Measurements from ENCODE around the gene ANXA6.

The ANXA6 gene

DNA sequence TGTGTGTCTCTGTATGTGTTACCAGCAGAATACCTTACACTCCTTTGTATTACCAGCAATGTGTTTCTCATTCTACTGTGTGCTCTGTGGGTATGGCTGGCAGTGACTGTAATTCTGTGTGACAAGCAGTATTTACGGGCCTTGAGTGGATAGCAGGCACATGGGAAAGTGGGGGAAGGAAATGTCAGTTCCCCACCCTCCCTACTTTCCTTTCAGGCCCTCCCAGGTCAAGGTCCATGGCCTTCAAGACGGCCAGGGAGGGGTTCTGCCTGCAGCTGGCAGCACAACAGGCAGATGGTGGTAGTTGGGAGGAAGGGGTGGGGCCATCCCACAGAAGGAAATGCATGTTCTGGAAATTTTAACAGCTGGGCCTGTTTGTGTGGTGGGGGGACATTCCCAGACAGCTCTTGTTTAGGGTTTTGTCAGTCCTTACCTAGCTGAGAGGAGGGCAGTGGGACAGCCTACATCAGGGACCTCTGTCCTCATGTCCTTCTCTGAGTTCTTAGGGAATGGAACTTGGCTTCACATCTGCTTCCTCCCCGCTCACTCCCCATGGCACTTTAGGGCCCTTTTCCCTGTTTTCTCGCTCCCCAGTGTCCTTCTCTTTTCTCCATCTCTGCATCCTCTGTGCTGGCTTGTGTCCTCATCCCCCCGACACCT, 62.1 kb downstream of the ANXA6 start:
- peaks cover 9% of the 10 kb centered on the region for H3K27me3 Mint-ChIP-seq
- peak overlapping the region in 1 of 2 donors; percentile 5 for H3K4me3 Mint-ChIP-seq
- peak overlapping the region; percentile 10 to 69 for H3K27ac Mint-ChIP-seq
- ATAC-seq, result no peak
- no peak for DNase-seq
- H3K9me3 Mint-ChIP-seq, result no peaks in the 10 kb centered on the region
- H3K4me1 Mint-ChIP-seq, result peaks cover 93% of the 10 kb centered on the region

DNA sequence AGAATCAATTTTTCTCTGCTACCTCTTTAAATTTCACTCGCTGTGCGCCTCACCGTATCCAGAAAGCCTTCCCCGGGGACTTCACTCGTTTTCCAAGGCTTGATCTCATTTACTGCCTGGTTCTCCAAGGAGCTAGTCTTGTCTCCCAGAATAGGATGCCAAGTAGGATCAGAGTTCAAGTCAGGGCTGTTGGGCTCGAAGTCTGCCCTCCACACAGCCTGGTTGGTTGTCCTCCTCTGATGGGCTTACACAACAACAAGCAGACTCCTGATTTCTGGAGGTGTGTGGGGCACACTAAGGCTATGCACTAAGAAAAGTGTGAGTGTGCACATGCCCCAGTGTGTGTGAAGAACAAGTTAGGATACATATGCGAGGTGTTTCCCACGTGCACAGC, 62.7 kb downstream of the ANXA6 start:
- Mint-ChIP-seq H3K27ac (peak overlapping the region in 1 of 2 donors; percentile 3), H3K4me3 (peak overlapping the region; percentile 61 to 72), H3K9me3 (no peaks in the 10 kb centered on the region), H3K27me3 (peaks cover 9% of the 10 kb centered on the region), H3K4me1 (peaks cover 87% of the 10 kb centered on the region)
- ATAC-seq, result no peak
- DNase-seq, result no peak

DNA sequence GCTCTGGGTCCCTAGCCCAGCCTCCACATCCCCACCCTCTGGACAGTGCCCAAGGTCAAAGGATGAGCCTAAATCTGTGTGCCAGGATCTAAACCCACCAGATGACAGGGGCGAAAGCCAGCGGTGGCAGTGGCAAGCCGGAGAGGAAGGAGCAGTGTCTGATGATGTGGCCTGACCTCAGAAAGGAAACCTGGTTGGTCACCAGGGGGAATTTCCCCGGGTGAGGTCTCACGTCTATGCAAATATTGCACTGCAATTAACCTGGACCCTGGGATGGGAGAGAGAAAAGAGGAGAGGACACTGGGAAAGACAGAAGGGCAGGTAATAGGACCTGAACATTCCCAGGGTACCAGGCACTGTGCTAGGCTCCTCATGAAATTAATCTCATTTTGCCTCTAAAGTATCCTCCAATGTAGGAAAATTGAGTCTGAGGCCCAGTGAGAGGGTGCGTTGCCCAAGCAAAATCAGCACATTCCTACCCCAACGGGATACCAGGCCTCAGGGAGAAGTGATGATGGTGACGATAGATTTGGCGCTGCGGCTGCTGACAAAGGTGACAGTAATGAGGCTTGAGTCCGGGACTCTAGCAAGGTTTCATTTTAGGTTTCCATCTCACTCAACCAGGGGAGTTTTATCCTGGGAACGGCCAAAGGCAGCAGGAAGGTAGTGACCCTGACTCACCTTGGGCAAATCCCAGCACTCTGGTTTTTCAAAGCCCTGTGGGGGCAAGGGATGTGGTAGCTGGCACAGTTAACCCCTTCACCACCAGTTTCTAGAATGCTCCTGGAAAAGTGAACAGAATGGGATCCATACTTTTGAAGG, 63.3 kb downstream of the ANXA6 start:
- H3K4me1 Mint-ChIP-seq, result peaks cover 81% of the 10 kb centered on the region
- H3K27me3 Mint-ChIP-seq, result peaks cover 9% of the 10 kb centered on the region
- H3K27ac Mint-ChIP-seq, result peak overlapping the region in 1 of 2 donors; percentile 89
- ATAC-seq (peak; percentile 86), DNase-seq (peak; percentile 60 to 77)
- H3K9me3 Mint-ChIP-seq, result no peaks in the 10 kb centered on the region
- H3K4me3 Mint-ChIP-seq, result peak overlapping the region; percentile 61 to 72

DNA sequence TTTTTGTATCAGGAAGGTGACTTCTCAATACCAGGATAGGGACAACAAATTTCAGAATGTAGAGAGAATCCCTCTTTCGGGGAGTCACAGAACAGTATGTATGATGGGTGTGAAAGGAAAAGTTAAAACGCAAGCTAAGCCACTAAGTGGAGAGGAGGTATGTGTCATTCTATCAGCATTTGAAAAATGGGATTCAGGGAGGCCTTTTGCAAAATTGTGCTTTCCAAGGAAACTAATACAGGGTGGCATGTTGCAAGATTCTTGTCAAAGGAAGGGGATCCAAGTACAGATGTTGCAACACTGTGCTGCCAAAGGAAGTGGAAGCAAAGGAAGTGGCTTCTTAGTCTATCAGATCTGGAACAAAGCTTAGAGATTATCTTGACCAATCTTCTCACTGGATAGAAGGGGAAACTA, 64.1 kb downstream of the ANXA6 start:
- DNase-seq (no peak), ATAC-seq (peak; percentile 24)
- peaks cover 79% of the 10 kb centered on the region for H3K4me1 Mint-ChIP-seq

DNA sequence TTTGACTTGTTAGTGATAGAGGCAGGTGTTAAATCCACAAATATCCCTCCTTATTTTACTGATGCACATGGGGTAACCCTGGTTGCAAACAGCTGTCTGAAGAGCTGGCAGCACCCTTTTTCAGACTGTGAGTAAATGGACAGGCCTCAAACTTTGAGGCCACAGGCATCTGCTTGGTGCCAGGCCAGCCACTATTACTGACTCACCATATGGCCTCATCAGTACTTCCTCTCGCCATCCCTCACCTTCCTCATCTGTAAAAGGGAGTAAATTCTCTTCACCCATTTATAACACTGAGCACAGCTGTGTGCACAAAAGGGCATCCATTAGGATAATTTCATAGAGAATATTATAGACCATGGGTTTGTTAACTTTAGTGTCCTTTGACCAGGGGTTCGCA, 64.8 kb downstream of the ANXA6 start:
- Mint-ChIP-seq H3K27ac (no peak overlapping the region), H3K4me1 (peaks cover 77% of the 10 kb centered on the region), H3K9me3 (no peaks in the 10 kb centered on the region), H3K27me3 (peaks cover 9% of the 10 kb centered on the region), H3K4me3 (no peak overlapping the region)
- DNase-seq, result no peak
- ATAC-seq, result no peak

More for the DNA sequence above, 64.1 kb downstream of the ANXA6 start:
- Mint-ChIP-seq H3K4me3 (peak overlapping the region; percentile 60 to 72), H3K27me3 (peaks cover 9% of the 10 kb centered on the region), H3K9me3 (no peaks in the 10 kb centered on the region), H3K27ac (peak overlapping the region in 1 of 2 donors; percentile 89)

DNA sequence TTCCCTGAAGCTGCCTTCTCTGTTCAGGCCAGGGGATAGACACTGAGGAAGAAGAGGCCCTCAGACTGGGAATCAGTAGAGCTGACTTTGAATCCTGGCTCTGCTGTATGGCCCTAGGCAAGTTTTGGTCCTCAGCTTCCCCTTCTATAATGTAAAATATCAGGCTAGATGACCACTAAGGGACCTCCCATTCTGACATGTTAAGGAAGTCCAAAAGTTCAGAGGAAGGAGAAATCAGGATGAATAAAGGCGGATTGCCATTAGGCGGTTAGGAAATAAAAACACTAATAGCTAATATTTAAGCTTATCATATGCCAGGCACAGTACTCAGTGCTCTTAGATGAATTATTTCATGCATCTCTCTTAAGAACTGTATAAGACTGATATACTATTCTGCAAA, 67.9 kb downstream of the ANXA6 start:
- ATAC-seq (no peak), DNase-seq (no peak)
- Mint-ChIP-seq H3K27me3 (peaks cover 9% of the 10 kb centered on the region), H3K9me3 (no peaks in the 10 kb centered on the region), H3K4me3 (no peak overlapping the region), H3K4me1 (peaks cover 76% of the 10 kb centered on the region), H3K27ac (no peak overlapping the region)

DNA sequence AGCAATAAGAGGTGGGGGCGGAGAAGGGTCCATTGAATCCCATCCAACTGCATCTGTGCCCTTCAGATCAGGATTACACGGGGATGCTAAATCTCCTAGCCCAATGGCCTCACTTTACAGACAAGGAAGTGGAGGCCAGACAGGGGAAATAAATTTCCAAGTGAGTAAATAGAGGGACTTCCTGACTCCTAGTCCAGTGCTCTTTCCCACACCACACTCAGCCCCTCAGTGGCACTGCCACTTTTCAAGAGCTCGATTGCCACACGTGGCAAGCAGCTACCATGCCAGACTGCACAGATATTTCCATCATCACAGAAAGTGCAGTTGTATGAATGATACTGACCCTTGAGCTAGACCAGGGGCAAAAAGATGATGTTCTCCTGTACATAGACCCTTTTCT, 68.6 kb downstream of the ANXA6 start:
- H3K27ac Mint-ChIP-seq, result no peak overlapping the region
- no peak overlapping the region for H3K4me3 Mint-ChIP-seq
- no peaks in the 10 kb centered on the region for H3K9me3 Mint-ChIP-seq
- DNase-seq, result no peak
- ATAC-seq, result no peak
- peaks cover 76% of the 10 kb centered on the region for H3K4me1 Mint-ChIP-seq
- H3K27me3 Mint-ChIP-seq, result peaks cover 9% of the 10 kb centered on the region

DNA sequence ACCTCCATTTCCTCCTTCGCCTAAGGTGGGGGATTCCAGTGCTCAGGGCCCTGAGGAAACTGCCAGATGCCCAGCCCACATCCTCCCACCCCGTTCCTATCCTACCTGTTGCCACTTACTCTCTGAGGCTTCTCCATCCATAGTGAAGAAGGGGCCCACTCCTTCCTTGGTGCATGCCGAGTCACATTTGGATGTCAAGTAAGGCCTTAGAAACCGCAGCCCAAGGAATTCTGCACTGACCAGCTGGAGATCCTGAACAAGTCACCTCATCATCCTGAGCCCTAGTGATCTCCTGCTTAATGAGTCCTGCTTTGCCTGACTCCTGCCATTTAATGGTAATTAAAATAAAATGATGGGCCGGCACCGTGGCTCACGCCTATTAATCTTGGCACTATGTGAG, 70.1 kb downstream of the ANXA6 start:
- Mint-ChIP-seq H3K27ac (peak overlapping the region in 1 of 2 donors; percentile 54), H3K4me3 (peak overlapping the region; percentile 71 to 72), H3K4me1 (peaks cover 76% of the 10 kb centered on the region), H3K27me3 (peaks cover 9% of the 10 kb centered on the region), H3K9me3 (no peaks in the 10 kb centered on the region)
- DNase-seq (no peak), ATAC-seq (peak; percentile 11)

DNA sequence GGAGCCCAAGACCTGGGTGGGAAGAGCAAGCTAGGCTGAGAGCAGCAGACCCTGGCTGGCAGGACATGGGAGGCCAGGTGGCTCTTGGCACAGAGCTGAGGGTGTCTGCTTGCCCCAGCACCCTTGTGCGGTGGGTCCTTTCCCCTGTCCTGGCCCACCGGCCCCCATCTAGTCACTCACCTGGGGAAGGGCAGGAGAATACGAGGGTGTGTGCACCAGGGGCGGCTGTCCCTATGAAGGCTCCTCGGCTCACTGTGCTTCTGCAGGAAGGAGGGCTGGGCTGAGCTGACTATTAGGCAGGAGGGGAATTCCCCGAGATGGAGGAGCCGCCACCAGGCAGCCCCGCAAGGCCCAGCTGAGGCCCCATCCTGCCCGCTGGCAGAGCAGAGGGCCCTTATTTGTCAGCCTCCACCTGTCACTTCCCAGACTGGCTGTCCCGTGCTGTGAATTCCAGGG, 70.6 kb downstream of the ANXA6 start:
- Mint-ChIP-seq H3K27ac (peak overlapping the region in 1 of 2 donors; percentile 54), H3K4me1 (peaks cover 77% of the 10 kb centered on the region), H3K9me3 (no peaks in the 10 kb centered on the region), H3K27me3 (peaks cover 9% of the 10 kb centered on the region), H3K4me3 (peak overlapping the region; percentile 71 to 72)
- ATAC-seq (peak; percentile 92), DNase-seq (peak; percentile 65 to 74)

DNA sequence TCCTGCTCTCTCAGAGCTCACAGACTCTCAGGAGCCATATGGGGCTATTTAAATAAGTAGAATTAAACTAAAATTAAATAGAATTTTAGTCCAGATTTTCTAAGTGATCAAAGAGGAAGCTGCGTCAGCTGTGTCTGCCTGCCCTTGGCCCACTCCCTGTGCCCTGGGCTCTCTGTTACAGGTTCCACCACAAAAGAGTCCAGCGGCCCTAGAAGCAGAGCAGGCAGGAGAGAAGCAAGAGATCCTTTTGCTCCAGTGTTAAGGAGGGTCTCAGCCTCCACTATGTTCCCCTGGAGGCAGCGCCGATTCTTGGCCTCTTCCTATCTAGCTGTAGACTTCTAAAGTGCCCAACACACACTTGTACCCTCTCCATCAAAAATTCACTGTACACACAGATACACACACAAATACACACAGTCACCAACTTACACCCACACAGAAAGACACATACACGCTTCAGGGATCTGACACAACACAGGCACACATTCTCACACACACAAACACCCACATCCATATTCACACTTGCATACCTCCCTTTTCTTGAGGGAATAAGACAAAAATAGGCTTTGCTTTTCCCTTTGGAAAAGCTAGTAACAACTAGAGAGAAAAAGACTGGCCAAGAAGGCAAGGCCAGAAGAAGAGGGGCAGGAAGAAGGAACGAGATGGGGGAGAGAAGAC, 71.2 kb downstream of the ANXA6 start:
- DNase-seq (no peak), ATAC-seq (no peak)
- Mint-ChIP-seq H3K4me1 (peaks cover 71% of the 10 kb centered on the region), H3K27ac (peak overlapping the region; percentile 32 to 75), H3K4me3 (peak overlapping the region; percentile 74), H3K9me3 (no peaks in the 10 kb centered on the region), H3K27me3 (peaks cover 3% of the 10 kb centered on the region)

DNA sequence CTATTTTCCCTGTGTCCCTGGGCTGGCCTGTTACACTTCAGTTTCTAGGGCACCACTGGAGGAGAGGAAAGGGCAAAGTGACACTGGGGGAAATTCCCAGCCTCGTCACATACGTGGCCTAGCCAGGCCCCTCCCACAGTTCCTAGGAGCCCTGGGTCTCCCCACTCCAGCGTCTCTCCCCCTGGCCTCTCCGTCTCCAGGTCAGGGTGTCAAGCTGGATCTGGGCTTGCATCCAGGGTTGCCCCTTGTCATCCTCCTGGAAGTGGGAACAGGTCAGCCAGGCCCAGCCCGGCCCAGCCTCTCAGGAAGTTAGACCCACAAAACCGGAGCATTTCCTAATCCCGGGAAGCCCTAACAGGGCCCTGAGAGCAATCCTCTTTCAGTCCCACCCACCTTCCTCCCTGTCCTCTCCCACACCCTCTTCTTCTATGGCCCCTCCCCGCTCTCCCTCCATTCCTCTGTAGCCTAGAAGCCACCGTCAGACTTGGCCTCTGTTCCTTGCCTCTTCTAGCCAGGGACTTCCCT, 72.0 kb downstream of the ANXA6 start:
- DNase-seq (no peak), ATAC-seq (no peak)
- H3K27me3 Mint-ChIP-seq, result no peaks in the 10 kb centered on the region
- peak overlapping the region in 1 of 2 donors; percentile 75 for H3K27ac Mint-ChIP-seq
- H3K4me1 Mint-ChIP-seq, result peaks cover 68% of the 10 kb centered on the region
- H3K9me3 Mint-ChIP-seq, result no peaks in the 10 kb centered on the region
- peak overlapping the region; percentile 74 for H3K4me3 Mint-ChIP-seq

DNA sequence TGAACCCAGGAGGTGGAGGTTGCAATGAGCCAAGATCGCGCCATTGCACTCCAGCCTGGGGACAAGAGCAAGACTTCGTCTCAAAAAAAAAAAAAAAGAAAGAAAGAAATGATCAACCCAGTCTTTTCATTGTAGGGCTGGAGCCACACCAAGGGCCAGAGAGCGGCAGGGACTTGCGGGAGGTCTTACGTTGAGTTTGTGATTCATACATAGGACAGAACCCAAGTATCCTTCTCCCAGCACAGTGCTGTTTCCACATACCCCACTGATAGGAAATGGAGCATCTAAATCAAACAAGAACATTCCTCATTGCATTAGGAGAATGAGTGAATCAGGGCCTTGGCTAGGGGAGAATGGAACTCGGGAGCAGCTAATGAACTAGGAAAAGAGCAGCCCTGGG, 73.2 kb downstream of the ANXA6 start:
- Mint-ChIP-seq H3K9me3 (no peaks in the 10 kb centered on the region), H3K4me3 (peak overlapping the region in 1 of 2 donors; percentile 24), H3K4me1 (peaks cover 76% of the 10 kb centered on the region), H3K27me3 (no peaks in the 10 kb centered on the region), H3K27ac (no peak overlapping the region)
- no peak for DNase-seq
- ATAC-seq, result no peak

DNA sequence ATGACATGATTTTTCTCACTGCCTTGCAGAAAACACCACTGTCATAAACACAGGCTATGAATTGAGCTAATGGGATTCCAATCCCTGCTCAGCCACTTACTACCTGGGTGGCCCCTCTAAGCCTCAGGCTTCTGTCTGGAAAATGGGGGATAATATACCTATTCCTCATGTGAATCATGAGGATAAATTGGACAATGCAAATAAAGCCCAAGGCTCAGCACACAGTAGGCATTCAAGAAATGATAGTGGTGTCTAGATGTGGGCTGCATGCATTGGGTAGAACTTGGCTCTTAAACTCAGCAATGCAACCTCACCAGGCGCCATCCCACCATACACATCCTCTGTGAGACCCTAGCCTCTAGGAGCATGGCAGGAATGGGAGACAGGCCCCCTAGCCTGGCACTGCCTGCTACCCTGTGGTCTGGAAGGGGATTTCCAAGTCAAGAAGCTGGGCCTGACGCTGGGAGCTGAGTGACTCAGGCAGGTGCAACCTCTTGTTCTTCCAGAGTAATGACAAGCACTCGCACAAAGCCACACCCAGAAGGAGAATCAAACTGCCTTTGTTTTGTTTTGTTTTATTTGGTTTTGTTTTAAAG, 74.4 kb downstream of the ANXA6 start:
- Mint-ChIP-seq H3K27ac (peak overlapping the region in 1 of 2 donors; percentile 47), H3K4me3 (peak overlapping the region; percentile 89 to 91), H3K9me3 (no peaks in the 10 kb centered on the region), H3K4me1 (peaks cover 78% of the 10 kb centered on the region), H3K27me3 (no peaks in the 10 kb centered on the region)
- peak; percentile 42 to 72 for DNase-seq
- peak; percentile 25 for ATAC-seq

DNA sequence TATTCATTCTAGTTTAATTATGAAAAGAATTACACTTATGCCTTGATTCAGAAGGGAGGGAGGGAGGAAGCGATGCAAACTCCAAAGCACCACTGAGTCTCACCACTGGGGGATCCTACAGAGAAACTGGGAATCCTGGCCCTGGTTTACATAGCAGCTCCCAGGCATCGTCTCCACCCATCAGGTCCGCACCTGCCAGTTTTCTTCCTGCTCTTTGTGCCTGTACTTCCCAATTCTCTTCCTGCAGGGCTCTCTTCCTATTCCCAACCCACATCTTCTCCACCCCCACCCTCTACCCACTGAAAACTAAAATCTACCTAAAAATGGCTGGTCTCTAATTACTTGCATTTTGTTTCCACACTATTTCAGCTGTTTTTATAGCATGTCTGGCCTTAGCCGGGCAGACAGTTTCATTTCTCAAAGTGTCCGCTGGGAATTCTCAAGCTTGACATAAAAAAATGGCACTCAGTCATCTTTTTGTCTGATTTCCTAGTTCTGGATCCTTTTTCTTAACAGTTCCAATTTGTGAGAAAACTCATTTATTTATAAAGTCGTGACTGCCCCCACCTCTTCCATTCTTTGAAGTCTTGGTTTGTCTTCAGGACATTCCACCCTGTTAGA, 75.2 kb downstream of the ANXA6 start:
- DNase-seq, result no peak
- no peak for ATAC-seq
- H3K4me1 Mint-ChIP-seq, result peaks cover 81% of the 10 kb centered on the region
- H3K27me3 Mint-ChIP-seq, result no peaks in the 10 kb centered on the region
- peak overlapping the region; percentile 89 to 91 for H3K4me3 Mint-ChIP-seq
- H3K9me3 Mint-ChIP-seq, result no peaks in the 10 kb centered on the region
- no peak overlapping the region for H3K27ac Mint-ChIP-seq

Measured in stimulated activated naive CD8-positive, alpha-beta T cell treated with anti-CD3 and anti-CD28 coated beads, Interleukin-15, amount 100 ng/mL, for 72 hours (primary cell).